GM12891 (cell line): ENCODE measurements around the gene ZNF282.

Experiments
- POLR2A ChIP-seq: IDR thresholded peaks from 2 replicates; pipeline ENCODE4 v1.6.1; 2011; ENCODE audit warnings: low read depth, low read length, control low read depth
- POLR2AphosphoS5 ChIP-seq: IDR thresholded peaks from 2 replicates; pipeline ENCODE4 v1.6.1; 2011; ENCODE audit warnings: low read depth, low read length, control low read depth

GRCh38 chr7:149229526-149229925 is 34.2 kb downstream of the ZNF282 start:
- TF ChIP-seq POLR2A, result no peak
- no peak for TF ChIP-seq POLR2AphosphoS5
